ENCODE results near the gene PTTG2. TPM values are rescaled to one million over a fixed set of nuclear protein-coding genes. Genes with fewer than 3 reads are reported as not detected.

PTTG2 gene
- total RNA-seq, 2 donors from 2014 or later = not detected

GRCh38 chr4:37953620-37954293 is 6.4 kb upstream of the PTTG2 start:
- Histone ChIP-seq H3K36me3 (ENCODE audit: control insufficient read depth, insufficient read depth, low read length) (no peaks in the 10 kb centered on the region), H3K27ac (ENCODE audit: low read depth, low read length) (no peak overlapping the region), H3K4me1 (ENCODE audit: control insufficient read depth, insufficient read depth, low read length) (no peaks in the 10 kb centered on the region), H3K9me3 (ENCODE audit: control insufficient read depth, low read length) (no peaks in the 10 kb centered on the region), H3K9ac (ENCODE audit: extremely low read depth, low read length, poor library complexity, severe bottlenecking) (no peak overlapping the region), H3K4me3 (ENCODE audit: low read length) (no peak overlapping the region), H3K27me3 (ENCODE audit: control insufficient read depth, insufficient read depth, low read length, poor library complexity, severe bottlenecking) (no peaks in the 10 kb centered on the region)
- Mint-ChIP-seq H3K9me3 (no peaks in the 10 kb centered on the region), H3K27me3 (ENCODE audit: insufficient read depth) (no peaks in the 10 kb centered on the region), H3K4me3 (no peak overlapping the region), H3K27ac (no peak overlapping the region), H3K36me3 (ENCODE audit: low read depth) (no peaks in the 10 kb centered on the region), H3K4me1 (no peaks in the 10 kb centered on the region)
- TF ChIP-seq CTCF (conservative IDR thresholded peaks at IDR 0.05) = no peak
- 79 to 86% methylated on average over 5 to 7 of the region's 7 CpGs for WGBS, 2 experiments (ENCODE audit: insufficient coverage in 1 of 2, insufficient read length in 1 of 2)
- DNase-seq = no peak

GRCh38 chr4:37956941-37957340 is 3.3 kb upstream of the PTTG2 start:
- H3K4me1 Mint-ChIP-seq = no peaks in the 10 kb centered on the region
- no peak for TF ChIP-seq CTCF (conservative IDR thresholded peaks at IDR 0.05)
- no peak overlapping the region for H3K4me3 ChIP-seq (ENCODE audit: low read length)
- H3K9me3 Mint-ChIP-seq = no peaks in the 10 kb centered on the region
- H3K4me3 Mint-ChIP-seq = no peak overlapping the region
- no peak overlapping the region for H3K9ac ChIP-seq (ENCODE audit: extremely low read depth, low read length, poor library complexity, severe bottlenecking)
- 83 to 85% methylated on average over 1 to 4 of the region's 4 CpGs for WGBS, 2 experiments (ENCODE audit: insufficient coverage in 1 of 2, insufficient read length in 1 of 2)
- no peaks in the 10 kb centered on the region for H3K27me3 Mint-ChIP-seq (ENCODE audit: insufficient read depth)
- DNase-seq = no peak
- no peaks in the 10 kb centered on the region for H3K36me3 Mint-ChIP-seq (ENCODE audit: low read depth)
- no peak overlapping the region for H3K27ac ChIP-seq (ENCODE audit: low read depth, low read length)
- H3K27ac Mint-ChIP-seq = no peak overlapping the region
- H3K9me3 ChIP-seq (ENCODE audit: control insufficient read depth, low read length) = no peaks in the 10 kb centered on the region
- H3K36me3 ChIP-seq (ENCODE audit: control insufficient read depth, insufficient read depth, low read length) = no peaks in the 10 kb centered on the region
- H3K27me3 ChIP-seq (ENCODE audit: control insufficient read depth, insufficient read depth, low read length, poor library complexity, severe bottlenecking) = no peaks in the 10 kb centered on the region
- H3K4me1 ChIP-seq (ENCODE audit: control insufficient read depth, insufficient read depth, low read length) = no peaks in the 10 kb centered on the region

DNA sequence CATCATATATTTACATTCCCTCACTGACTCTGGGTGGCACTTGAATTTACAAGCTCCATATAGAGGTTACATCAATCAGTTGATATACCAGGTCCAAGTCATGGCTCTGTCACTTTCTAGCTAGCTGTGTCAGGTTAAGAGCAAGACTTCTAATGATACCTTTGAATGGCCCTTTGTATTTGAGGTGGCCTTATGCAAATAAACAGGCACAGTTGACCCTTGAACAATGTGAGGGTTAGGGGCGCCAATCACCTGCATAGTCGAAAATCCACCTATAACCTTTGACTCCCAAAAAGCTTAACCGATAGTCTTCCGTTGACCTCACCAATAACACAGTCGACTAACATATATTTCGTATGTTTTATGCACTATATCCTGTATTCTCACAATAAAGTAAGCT is 1.3 kb upstream of the PTTG2 start:
- Mint-ChIP-seq H3K36me3 (ENCODE audit: low read depth) (no peaks in the 10 kb centered on the region), H3K4me3 (no peak overlapping the region), H3K27me3 (ENCODE audit: insufficient read depth) (no peaks in the 10 kb centered on the region), H3K27ac (no peak overlapping the region), H3K4me1 (no peaks in the 10 kb centered on the region), H3K9me3 (no peaks in the 10 kb centered on the region)
- Histone ChIP-seq H3K36me3 (ENCODE audit: control insufficient read depth, insufficient read depth, low read length) (no peaks in the 10 kb centered on the region), H3K27ac (ENCODE audit: low read depth, low read length) (no peak overlapping the region), H3K4me1 (ENCODE audit: control insufficient read depth, insufficient read depth, low read length) (no peaks in the 10 kb centered on the region), H3K9ac (ENCODE audit: extremely low read depth, low read length, poor library complexity, severe bottlenecking) (no peak overlapping the region), H3K9me3 (ENCODE audit: control insufficient read depth, low read length) (no peaks in the 10 kb centered on the region), H3K27me3 (ENCODE audit: control insufficient read depth, insufficient read depth, low read length, poor library complexity, severe bottlenecking) (no peaks in the 10 kb centered on the region), H3K4me3 (ENCODE audit: low read length) (no peak overlapping the region)
- 78 to 80% methylated on average over 2 to 5 of the region's 6 CpGs for WGBS, 2 experiments (ENCODE audit: insufficient coverage in 1 of 2, insufficient read length in 1 of 2)
- no peak for DNase-seq
- TF ChIP-seq CTCF (conservative IDR thresholded peaks at IDR 0.05) = no peak

Measured in endodermal cell (in vitro differentiated cells).